G401 (cell line): ENCODE results near the gene PLCD3. TPM values are rescaled to one million over a fixed set of nuclear protein-coding genes. Genes with fewer than 3 reads are reported as not detected.

ENCODE experiments used
- DNase-seq: peaks from one replicate; pipeline ENCODE4 v3.0.0-alpha.2; 2015; ENCODE audit warnings: low spot score
- in situ Hi-C: cut with HindIII; loops from 2 replicates; pipeline ENCODE4 v1.10.0; 2016; ENCODE audit warnings: low sequenced_read_pairs, mixed read lengths
- total RNA-seq: library from RNA; depleted of rRNA; stranded (reverse); fragments of >200 nt; shearing (Covaris generic); gene quantifications from 2 replicates; pipeline ENCODE4 v1.2.3, GENCODE V29; 2014

The PLCD3 gene
- total RNA-seq, 1 experiment from 2014 or later, result 86.2 TPM

GRCh38 chr17:45108051-45108450 lies 24.3 kb downstream of the PLCD3 start:
- in situ Hi-C loops, result no loop called here
- no peak for DNase-seq

GRCh38 chr17:45107293-45108010 lies 24.9 kb downstream of the PLCD3 start:
- in situ Hi-C loops, result no loop called here

GRCh38 chr17:45106582-45106981 lies 25.7 kb downstream of the PLCD3 start:
- in situ Hi-C loops, result no loop called here
- no peak for DNase-seq

More at GRCh38 chr17:45107293-45108010, 24.9 kb downstream of the PLCD3 start:
- no peak for DNase-seq

GRCh38 chr17:45106096-45106495 lies 26.2 kb downstream of the PLCD3 start:
- DNase-seq, result no peak
- in situ Hi-C loops, result no loop called here

- DNase-seq, result no peak
- in situ Hi-C loops, result no loop called here
Measured at GRCh38 chr17:45104907-45105624, 27.2 kb downstream of the PLCD3 start.

GRCh38 chr17:45104497-45104896 lies 27.8 kb downstream of the PLCD3 start:
- in situ Hi-C loops, result no loop called here
- no peak for DNase-seq

GRCh38 chr17:45104029-45104428 lies 28.3 kb downstream of the PLCD3 start:
- DNase-seq, result no peak
- in situ Hi-C loops, result no loop called here

GRCh38 chr17:45103269-45103795 lies 29.0 kb downstream of the PLCD3 start:
- in situ Hi-C loops, result no loop called here
- DNase-seq, result peak; percentile 54

- in situ Hi-C loops, result no loop called here
- DNase-seq, result no peak
Measured at GRCh38 chr17:45102856-45103255, 29.5 kb downstream of the PLCD3 start.

GRCh38 chr17:45101883-45102811 lies 30.2 kb downstream of the PLCD3 start:
- in situ Hi-C loops, result no loop called here
- DNase-seq, result no peak

GRCh38 chr17:45101546-45101882 lies 30.8 kb downstream of the PLCD3 start:
- no peak for DNase-seq
- in situ Hi-C loops, result no loop called here

GRCh38 chr17:45098869-45099616 lies 33.3 kb downstream of the PLCD3 start:
- in situ Hi-C loops, result no loop called here
- peak; percentile 96 for DNase-seq

- no peak for DNase-seq
- in situ Hi-C loops, result no loop called here
Measured at GRCh38 chr17:45098081-45098868, 34.0 kb downstream of the PLCD3 start.

- DNase-seq, result no peak
- in situ Hi-C loops, result no loop called here
Measured at GRCh38 chr17:45096926-45097325, 35.4 kb downstream of the PLCD3 start.

- peak; percentile 32 for DNase-seq
- in situ Hi-C loops, result no loop called here
Measured at GRCh38 chr17:45096141-45096540, 36.2 kb downstream of the PLCD3 start.

- in situ Hi-C loops, result no loop called here
- peak; percentile 41 for DNase-seq
Measured at GRCh38 chr17:45093444-45094110, 38.7 kb downstream of the PLCD3 start.

- in situ Hi-C loops, result no loop called here
- DNase-seq, result peak; percentile 66
Measured at GRCh38 chr17:45092911-45093430, 39.3 kb downstream of the PLCD3 start.
